HG03520 (cell line): Measurements from ENCODE around the gene PRDM5.

Experiments
- ATAC-seq: cut with Tn5 transposase; IDR thresholded peaks from one replicate; pipeline ENCODE4 v1.9.1; 2021; ENCODE audit warnings: mild to moderate bottlenecking, moderate library complexity; ENCODE audit not compliant: unreplicated experiment

The PRDM5 gene

GRCh38 chr4:120857312-120857711 is 65.2 kb downstream of the PRDM5 start:
- no peak for ATAC-seq

- ATAC-seq, result no peak
These were observed 66.2 kb downstream of the PRDM5 start for GRCh38 chr4:120856294-120856693.

GRCh38 chr4:120855307-120856001 is 67.1 kb downstream of the PRDM5 start:
- ATAC-seq, result peak; percentile 86

GRCh38 chr4:120853161-120853935 is 69.2 kb downstream of the PRDM5 start:
- no peak for ATAC-seq

DNA sequence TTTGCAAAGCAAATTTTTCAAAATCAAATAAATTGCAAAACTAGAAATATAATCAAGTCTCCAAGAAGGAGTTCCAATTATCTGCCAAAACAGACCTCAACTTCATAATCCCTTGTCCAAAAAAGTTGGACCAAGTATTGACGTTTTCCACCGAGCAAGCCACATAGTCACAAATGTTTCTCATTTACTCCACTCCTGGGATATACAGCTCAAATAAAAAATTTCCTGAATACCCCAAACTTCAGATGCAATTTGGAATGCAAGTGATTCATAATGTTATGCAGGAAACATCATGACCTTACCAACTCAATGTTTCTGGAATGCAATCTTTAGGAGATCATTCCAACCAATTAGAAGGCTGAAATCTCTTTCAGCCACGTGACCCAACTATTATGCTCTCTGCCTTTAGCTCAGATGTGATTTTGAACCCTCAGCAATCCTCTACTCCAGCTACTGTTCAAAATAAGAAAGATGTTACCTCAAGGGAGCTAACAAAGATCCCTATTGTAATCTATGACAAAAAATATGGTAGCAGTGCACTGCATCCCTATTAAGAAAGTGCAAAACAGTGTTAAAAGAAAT is 72.4 kb downstream of the PRDM5 start:
- no peak for ATAC-seq

DNA sequence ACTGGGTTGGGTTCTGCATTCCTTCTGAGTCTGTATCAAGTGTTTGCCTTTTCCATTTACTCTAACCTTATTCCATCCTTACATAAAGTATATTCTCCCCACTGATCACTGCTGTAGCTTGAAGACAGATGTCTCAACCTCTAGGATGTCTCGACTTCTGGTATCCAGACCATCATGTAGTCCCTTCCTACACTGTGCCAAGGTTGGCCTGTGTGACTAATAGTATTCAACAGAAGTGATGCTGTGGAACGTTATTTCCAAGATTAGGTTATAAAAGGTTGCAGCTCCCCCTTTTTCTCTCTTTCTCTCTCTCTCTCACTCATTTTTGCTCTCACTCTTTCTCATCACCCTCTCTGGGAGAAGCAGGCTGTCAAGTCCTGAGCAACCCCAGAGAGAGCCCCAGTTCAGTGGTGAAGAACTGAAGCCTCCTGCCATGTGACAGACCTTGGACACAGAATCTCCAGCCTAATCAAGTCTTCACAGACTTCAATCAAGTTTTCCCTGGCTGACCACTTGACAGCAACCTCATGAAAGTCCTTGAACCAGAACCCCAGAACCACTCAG is 75.4 kb downstream of the PRDM5 start:
- no peak for ATAC-seq

GRCh38 chr4:120844528-120844921 is 78.0 kb downstream of the PRDM5 start:
- peak; percentile 78 for ATAC-seq

DNA sequence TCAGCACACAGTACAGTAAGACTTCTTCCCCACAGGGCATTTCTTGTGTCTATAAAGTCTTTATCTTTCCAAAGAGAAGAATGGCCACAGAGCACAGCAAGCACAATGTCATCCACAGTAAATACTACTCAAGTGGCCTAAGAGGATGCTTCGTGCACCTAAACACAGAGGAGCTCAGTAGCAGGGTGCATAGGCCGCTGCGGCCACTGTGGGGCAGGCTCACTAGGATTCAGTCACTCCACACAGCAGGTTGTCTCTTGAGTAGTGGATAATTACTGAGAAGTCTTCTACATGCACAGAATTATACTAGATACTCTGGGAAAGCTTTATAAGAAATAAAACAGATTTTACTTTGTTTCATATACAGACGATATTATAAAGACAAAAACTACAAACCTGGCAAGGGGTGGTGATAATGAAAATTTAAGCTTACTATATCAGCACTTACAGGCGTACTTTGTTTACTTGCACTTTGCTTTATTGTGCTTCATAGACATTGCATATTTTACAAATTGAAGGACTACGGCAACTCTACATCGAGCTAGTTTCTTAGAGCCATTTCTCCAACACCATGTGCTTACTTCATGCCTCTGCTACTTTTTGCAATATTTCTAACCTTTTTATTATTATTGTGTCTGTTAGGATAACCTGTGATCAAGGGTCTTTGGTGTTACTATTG is 78.5 kb downstream of the PRDM5 start:
- peak; percentile 65 for ATAC-seq

- ATAC-seq, result no peak
These were observed 80.5 kb downstream of the PRDM5 start for GRCh38 chr4:120842031-120842430.

DNA sequence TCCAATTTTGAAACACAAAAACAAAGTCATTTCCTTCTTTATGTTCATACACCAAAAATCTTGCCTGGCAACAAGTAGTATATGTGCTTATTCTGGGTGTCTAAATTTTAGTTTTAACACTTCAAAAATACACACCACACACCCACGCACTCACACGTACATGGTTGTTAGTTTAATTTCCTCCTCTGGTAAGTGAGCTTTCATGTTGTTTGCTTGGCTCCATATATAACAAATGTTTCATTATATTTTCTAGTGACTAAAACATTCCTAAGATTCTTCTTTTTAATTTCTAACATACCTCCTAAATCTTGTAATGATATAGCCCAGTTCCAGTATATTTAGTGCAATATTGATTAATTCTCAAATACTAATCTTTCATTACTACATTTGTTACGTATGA is 80.9 kb downstream of the PRDM5 start:
- no peak for ATAC-seq

GRCh38 chr4:120839974-120840751 is 82.4 kb downstream of the PRDM5 start:
- no peak for ATAC-seq

DNA sequence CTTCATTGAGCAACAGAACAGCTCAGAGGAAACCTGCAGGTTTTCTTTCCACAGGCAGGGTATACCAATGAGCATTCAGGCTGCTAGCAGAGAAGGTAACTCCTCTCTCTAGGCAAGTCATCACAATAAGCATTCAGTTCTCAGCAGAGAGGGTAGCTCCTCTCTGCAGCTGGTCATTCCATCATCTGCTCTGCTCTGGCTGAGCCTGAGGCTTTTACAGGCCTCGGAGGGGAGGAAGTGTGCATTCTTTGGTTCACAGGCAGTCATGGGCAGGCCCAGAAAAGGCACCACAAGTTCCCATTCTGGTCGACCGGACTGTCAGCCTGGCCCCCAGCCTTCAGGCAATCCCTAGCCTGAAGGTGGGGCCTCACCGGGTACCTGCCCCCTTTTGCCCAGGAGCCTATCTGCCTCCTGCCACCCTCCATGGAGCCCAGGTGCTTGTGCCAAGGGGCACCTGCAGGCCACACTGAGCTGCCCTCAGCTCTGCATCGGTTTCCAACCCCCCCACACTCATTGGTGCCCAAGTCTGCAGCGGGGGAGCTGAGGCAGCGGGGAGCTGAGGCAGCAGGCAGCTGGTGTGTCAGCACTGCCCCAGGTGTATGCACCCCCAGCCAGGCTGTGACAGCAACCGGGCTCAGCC is 83.1 kb downstream of the PRDM5 start:
- ATAC-seq, result no peak

DNA sequence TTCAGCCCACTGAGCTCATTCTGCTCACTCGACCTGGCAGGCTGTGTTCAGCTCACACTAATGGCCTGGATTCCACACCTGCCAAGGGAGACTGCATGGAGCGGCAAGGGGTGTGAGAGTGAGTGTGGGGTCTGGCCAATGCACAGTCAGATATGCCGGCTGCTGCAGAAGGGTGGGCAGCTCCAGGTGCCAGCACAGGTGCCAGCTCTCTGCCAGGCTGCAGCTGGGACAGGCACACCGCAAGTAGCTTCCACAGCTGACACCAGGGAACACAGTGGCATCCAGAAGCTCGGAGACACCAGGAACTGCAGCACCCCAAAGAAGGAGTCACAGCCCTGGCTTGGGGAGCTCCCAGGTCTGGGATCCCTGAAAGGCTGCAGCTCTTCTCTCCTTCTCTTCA is 83.7 kb downstream of the PRDM5 start:
- no peak for ATAC-seq

GRCh38 chr4:120837656-120838055 is 84.9 kb downstream of the PRDM5 start:
- no peak for ATAC-seq

GRCh38 chr4:120835342-120835741 is 87.2 kb downstream of the PRDM5 start:
- ATAC-seq, result no peak

- ATAC-seq, result no peak
These were observed 92.3 kb downstream of the PRDM5 start for GRCh38 chr4:120830204-120830603.

DNA sequence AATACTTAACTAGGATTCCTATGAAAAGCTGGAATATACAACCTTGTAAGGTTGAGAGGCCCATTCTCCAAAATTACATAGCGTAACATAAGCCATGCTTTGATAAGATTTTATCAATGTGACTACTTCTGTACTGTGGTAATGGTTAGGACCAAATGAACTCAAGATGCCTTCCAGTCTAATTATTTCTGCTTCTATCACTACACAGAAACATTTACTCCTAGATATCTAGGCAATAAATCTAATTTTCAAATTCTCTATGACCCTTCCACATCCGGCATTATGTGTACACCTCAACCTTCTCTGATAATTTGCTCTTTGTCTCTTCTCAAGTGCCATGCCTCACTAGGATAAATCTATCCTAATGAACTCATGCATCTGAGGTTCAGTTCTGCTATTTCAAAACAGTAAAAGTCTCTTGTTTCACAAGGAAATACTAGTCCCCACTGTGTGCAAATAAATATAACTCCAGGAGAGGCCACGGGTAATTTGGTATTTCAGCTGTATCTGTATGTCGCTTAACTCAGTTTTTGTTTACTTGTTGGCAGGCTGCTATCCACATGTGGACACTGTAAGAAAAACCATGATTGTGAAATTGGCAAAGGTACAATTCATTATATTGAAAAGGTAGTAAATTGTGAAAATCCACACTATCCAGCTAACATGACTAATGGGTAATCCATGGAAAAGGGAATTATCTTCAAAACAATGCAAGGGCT is 93.3 kb downstream of the PRDM5 start:
- ATAC-seq, result no peak

GRCh38 chr4:120826853-120827252 is 95.7 kb downstream of the PRDM5 start:
- ATAC-seq, result no peak

- ATAC-seq, result no peak
These were observed 96.1 kb downstream of the PRDM5 start for GRCh38 chr4:120826449-120826848.
